GM23338 (cell line): ENCODE data around the gene CDH15. TPM values are rescaled to one million over a fixed set of nuclear protein-coding genes. Genes with fewer than 3 reads are reported as not detected.
"Not testable (repeated sequence)": the region's sequence is repeated elsewhere in the genome, so short reads cannot be mapped to it uniquely, and the experiment has no call there.

Source experiments
- ATAC-seq: fragments of 200-7000 bp; cut with Tn5 transposase; 3 replicates; pipeline ENCODE4 v1.9.1; 2020
- DNase-seq: peaks from one replicate; pipeline ENCODE4 v3.0.0-alpha.2; 2015; ENCODE audit warnings: low spot score
- H2AFZ ChIP-seq: fragments of 200-600 bp; sonication (generic); 2 replicates; pipeline ENCODE4 v1.8.0; 2016; ENCODE audit warnings: antibody characterized with exemption, mild to moderate bottlenecking, moderate library complexity
- H3F3A ChIP-seq: fragments of 200-600 bp; sonication (generic); replicated peaks from 2 replicates; pipeline ENCODE4 v1.8.0; 2017; ENCODE audit warnings: antibody characterized with exemption, mixed run types, low read depth
- H3K27ac ChIP-seq: fragments of 200-600 bp; sonication (generic); 2 replicates; pipeline ENCODE4 v1.6.1; 2016; ENCODE audit warnings: low read depth
- H3K27me3 ChIP-seq: fragments of 200-600 bp; sonication (generic); 2 replicates; pipeline ENCODE4 v1.8.0; 2016; ENCODE audit warnings: mild to moderate bottlenecking, mixed run types, moderate library complexity; ENCODE audit not compliant: insufficient read depth
- H3K36me3 ChIP-seq: fragments of 200-600 bp; sonication (generic); 2 replicates; pipeline ENCODE4 v1.8.0; 2016; ENCODE audit warnings: mild to moderate bottlenecking; ENCODE audit not compliant: insufficient read depth
- H3K4me1 ChIP-seq: fragments of 200-600 bp; sonication (generic); 2 replicates; pipeline ENCODE4 v1.8.0; 2016; ENCODE audit warnings: mild to moderate bottlenecking, moderate library complexity; ENCODE audit not compliant: insufficient read depth
- H3K4me2 ChIP-seq: fragments of 200-600 bp; sonication (generic); 2 replicates; pipeline ENCODE4 v1.7.1; 2017; ENCODE audit warnings: mixed run types
- H3K4me3 ChIP-seq: fragments of 200-600 bp; sonication (generic); 2 replicates; pipeline ENCODE4 v1.6.1; 2016; ENCODE audit warnings: mixed run types
- H3K79me2 ChIP-seq: fragments of 200-600 bp; sonication (generic); replicated peaks from 2 replicates; pipeline ENCODE4 v1.8.0; 2017; ENCODE audit warnings: mild to moderate bottlenecking; ENCODE audit not compliant: insufficient read depth
- H3K9me2 ChIP-seq: fragments of 200-600 bp; sonication (generic); 2 replicates; pipeline ENCODE4 v1.8.0; 2017; ENCODE audit not compliant: insufficient read depth
- H4K20me1 ChIP-seq: fragments of 200-600 bp; sonication (generic); replicated peaks from 2 replicates; pipeline ENCODE4 v1.8.0; 2017; ENCODE audit warnings: mild to moderate bottlenecking; ENCODE audit not compliant: insufficient read depth
- H3K27ac Mint-ChIP-seq: 2 replicates; pipeline ENCODE4 v1.8.0; 2020; ENCODE audit warnings: inconsistent platforms, mild to moderate bottlenecking, moderate library complexity, mixed read lengths
- H3K27me3 Mint-ChIP-seq: 3 replicates; pipeline ENCODE4 v1.8.0; 2022; ENCODE audit warnings: low read depth, mild to moderate bottlenecking, moderate library complexity, mixed read lengths, inconsistent platforms; ENCODE audit not compliant: insufficient read depth, poor library complexity
- H3K36me3 Mint-ChIP-seq: 3 replicates; pipeline ENCODE4 v1.8.0; 2021; ENCODE audit warnings: low read depth, mild to moderate bottlenecking, inconsistent platforms, moderate library complexity, mixed read lengths
- H3K4me1 Mint-ChIP-seq: 3 replicates; pipeline ENCODE4 v1.8.0; 2020; ENCODE audit warnings: mild to moderate bottlenecking, inconsistent platforms, mixed read lengths
- H3K4me3 Mint-ChIP-seq: 3 replicates; pipeline ENCODE4 v1.8.0; 2021; ENCODE audit warnings: moderate library complexity, mild to moderate bottlenecking, inconsistent platforms, mixed read lengths
- H3K9me3 Mint-ChIP-seq: 3 replicates; pipeline ENCODE4 v1.8.0; 2020; ENCODE audit warnings: moderate library complexity, mild to moderate bottlenecking, inconsistent platforms, mixed read lengths
- JUNB ChIP-seq: IDR thresholded peaks from one replicate; pipeline ENCODE4 v1.6.1; 2016; ENCODE audit warnings: antibody characterized with exemption; ENCODE audit not compliant: unreplicated experiment
- STAT1 ChIP-seq: IDR thresholded peaks from one replicate; pipeline ENCODE4 v1.6.1; 2016; ENCODE audit warnings: antibody characterized with exemption; ENCODE audit not compliant: unreplicated experiment
- ZNF114 ChIP-seq: fragments of 250-450 bp; sonication (Bioruptor Pico); IDR thresholded peaks from 2 replicates; pipeline ENCODE4 v1.5.0; 2020; ENCODE audit warnings: mild to moderate bottlenecking, moderate library complexity
- polyA plus RNA-seq: library from polyadenylated mRNA; unstranded; fragments of >200 nt; fragmentation: Nextera tagmentation; extraction: Ambion mirVana; gene quantifications from 2 replicates; pipeline ENCODE4 v1.2.1, GENCODE V29; 2016
- total RNA-seq: library from RNA; depleted of rRNA; stranded (reverse); fragments of >200 nt; shearing (Covaris generic); gene quantifications from 2 replicates; pipeline ENCODE4 v1.2.3, GENCODE V29; 2014
- TF ChIP-seq, protein P1 (sequence below): fragments of 250-450 bp; sonication (Bioruptor Pico); IDR thresholded peaks from 2 replicates; pipeline ENCODE4 v1.5.0; 2020; ENCODE audit warnings: mild to moderate bottlenecking, moderate library complexity

The CDH15 gene
- total and polyA plus RNA-seq, 2 experiments from 2014 or later: 0.61 to 1.0 TPM

DNA sequence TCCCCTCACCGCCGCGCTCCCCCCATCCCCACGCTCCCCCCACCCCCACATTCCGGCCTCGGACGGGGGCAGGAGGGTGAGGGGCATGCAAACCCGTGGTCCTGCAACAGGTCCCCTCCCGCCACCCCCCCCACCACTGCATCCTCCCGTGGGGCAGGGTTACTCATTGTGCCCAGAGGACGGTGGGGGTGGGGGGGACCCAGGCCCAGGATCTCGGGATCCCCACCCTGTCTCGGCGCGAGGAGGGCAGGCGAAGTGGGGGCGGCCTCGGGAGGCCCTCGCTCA, 20.3 kb downstream of the CDH15 start:
- Mint-ChIP-seq H3K27ac (no peak overlapping the region), H3K27me3 (peaks cover 19% of the 10 kb centered on the region), H3K4me1 (no peaks in the 10 kb centered on the region), H3K9me3 (peaks cover 8% of the 10 kb centered on the region; the same call in 2 of the 3 replicates), H3K36me3 (no peaks in the 10 kb centered on the region), H3K4me3 (no peak overlapping the region)
- Histone ChIP-seq H3K27ac (no peak overlapping the region), H3K4me3 (peak overlapping the region; percentile 64), H3K79me2 (no peaks in the 10 kb centered on the region), H3K4me2 (peak overlapping the region; percentile 79), H3F3A (no peaks in the 10 kb centered on the region), H3K9me2 (no peaks in the 10 kb centered on the region), H3K27me3 (no peaks in the 10 kb centered on the region), H2AFZ (0 out of 2 replicates have a peak overlapping the region, but pooled peaks have one; percentile 66), H3K4me1 (no peaks in the 10 kb centered on the region), H4K20me1 (no peaks in the 10 kb centered on the region), H3K36me3 (no peaks in the 10 kb centered on the region)
- ATAC-seq: no peak; the same call in 2 of the 3 replicates
- no peak for DNase-seq
- TF ChIP-seq, protein P1, sequence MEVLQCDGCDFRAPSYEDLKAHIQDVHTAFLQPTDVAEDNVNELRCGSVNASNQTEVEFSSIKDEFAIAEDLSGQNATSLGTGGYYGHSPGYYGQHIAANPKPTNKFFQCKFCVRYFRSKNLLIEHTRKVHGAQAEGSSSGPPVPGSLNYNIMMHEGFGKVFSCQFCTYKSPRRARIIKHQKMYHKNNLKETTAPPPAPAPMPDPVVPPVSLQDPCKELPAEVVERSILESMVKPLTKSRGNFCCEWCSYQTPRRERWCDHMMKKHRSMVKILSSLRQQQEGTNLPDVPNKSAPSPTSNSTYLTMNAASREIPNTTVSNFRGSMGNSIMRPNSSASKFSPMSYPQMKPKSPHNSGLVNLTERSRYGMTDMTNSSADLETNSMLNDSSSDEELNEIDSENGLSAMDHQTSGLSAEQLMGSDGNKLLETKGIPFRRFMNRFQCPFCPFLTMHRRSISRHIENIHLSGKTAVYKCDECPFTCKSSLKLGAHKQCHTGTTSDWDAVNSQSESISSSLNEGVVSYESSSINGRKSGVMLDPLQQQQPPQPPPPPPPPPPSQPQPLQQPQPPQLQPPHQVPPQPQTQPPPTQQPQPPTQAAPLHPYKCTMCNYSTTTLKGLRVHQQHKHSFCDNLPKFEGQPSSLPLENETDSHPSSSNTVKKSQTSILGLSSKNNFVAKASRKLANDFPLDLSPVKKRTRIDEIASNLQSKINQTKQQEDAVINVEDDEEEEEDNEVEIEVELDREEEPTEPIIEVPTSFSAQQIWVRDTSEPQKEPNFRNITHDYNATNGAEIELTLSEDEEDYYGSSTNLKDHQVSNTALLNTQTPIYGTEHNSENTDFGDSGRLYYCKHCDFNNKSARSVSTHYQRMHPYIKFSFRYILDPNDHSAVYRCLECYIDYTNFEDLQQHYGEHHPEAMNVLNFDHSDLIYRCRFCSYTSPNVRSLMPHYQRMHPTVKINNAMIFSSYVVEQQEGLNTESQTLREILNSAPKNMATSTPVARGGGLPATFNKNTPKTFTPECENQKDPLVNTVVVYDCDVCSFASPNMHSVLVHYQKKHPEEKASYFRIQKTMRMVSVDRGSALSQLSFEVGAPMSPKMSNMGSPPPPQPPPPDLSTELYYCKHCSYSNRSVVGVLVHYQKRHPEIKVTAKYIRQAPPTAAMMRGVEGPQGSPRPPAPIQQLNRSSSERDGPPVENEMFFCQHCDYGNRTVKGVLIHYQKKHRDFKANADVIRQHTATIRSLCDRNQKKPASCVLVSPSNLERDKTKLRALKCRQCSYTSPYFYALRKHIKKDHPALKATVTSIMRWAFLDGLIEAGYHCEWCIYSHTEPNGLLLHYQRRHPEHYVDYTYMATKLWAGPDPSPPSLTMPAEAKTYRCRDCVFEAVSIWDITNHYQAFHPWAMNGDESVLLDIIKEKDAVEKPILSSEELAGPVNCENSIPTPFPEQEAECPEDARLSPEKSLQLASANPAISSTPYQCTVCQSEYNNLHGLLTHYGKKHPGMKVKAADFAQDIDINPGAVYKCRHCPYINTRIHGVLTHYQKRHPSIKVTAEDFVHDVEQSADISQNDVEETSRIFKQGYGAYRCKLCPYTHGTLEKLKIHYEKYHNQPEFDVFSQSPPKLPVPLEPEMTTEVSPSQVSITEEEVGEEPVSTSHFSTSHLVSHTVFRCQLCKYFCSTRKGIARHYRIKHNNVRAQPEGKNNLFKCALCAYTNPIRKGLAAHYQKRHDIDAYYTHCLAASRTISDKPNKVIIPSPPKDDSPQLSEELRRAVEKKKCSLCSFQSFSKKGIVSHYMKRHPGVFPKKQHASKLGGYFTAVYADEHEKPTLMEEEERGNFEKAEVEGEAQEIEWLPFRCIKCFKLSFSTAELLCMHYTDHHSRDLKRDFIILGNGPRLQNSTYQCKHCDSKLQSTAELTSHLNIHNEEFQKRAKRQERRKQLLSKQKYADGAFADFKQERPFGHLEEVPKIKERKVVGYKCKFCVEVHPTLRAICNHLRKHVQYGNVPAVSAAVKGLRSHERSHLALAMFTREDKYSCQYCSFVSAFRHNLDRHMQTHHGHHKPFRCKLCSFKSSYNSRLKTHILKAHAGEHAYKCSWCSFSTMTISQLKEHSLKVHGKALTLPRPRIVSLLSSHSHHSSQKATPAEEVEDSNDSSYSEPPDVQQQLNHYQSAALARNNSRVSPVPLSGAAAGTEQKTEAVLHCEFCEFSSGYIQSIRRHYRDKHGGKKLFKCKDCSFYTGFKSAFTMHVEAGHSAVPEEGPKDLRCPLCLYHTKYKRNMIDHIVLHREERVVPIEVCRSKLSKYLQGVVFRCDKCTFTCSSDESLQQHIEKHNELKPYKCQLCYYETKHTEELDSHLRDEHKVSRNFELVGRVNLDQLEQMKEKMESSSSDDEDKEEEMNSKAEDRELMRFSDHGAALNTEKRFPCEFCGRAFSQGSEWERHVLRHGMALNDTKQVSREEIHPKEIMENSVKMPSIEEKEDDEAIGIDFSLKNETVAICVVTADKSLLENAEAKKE (CRISPR knock-in tag): no peak
- no peak for TF ChIP-seq ZNF114 (CRISPR knock-in tag)
- no peak for TF ChIP-seq STAT1
- no peak for TF ChIP-seq JUNB

DNA sequence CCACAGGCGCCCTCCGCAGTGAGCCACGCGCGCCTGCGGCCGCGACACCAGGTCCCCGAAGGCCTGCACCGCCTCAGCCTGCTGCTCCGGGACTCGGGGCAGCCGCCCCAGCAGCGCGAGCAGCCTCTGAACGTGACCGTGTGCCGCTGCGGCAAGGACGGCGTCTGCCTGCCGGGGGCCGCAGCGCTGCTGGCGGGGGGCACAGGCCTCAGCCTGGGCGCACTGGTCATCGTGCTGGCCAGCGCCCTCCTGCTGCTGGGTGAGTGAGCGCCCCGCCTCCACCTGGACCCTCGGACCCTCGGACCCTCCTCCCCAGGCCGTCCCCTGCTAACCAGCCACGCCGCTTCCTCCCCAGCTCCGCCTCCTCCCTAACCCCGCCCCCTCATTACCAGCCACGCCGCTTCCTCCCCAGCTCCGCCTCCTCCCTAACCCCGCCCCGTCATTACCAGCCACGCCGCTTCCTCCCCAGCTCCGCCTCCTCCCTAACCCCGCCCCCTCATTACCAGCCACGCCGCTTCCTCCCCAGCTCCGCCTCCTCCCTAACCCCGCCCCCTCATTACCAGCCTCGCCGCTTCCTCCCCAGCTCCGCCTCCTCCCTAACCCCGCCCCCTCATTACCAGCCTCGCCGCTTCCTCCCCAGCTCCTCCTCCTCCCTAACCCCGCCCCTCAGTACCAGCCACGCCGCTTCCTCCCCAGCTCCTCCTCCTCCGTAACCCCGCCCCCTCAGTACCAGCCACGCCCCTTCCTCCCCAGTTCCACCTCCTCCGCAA, 20.8 kb downstream of the CDH15 start:
- H3K4me3 Mint-ChIP-seq, H3K36me3 Mint-ChIP-seq, H3K9me3 Mint-ChIP-seq, H3K79me2 ChIP-seq, H4K20me1 ChIP-seq, H3F3A ChIP-seq, H3K4me1 Mint-ChIP-seq, H3K27ac ChIP-seq, H3K27ac Mint-ChIP-seq, H3K36me3 ChIP-seq, H3K4me1 ChIP-seq, H3K27me3 ChIP-seq, H3K9me2 ChIP-seq: not testable (repeated sequence)
- peak overlapping the region; percentile 64 for H3K4me3 ChIP-seq
- peaks cover 17% of the 10 kb centered on the region for H3K27me3 Mint-ChIP-seq
- ATAC-seq (peak; percentile 55), DNase-seq (peak; percentile 89)
- 0 out of 2 replicates have a peak overlapping the region, but pooled peaks have one; percentile 66 for H2AFZ ChIP-seq
- H3K4me2 ChIP-seq: peak overlapping the region; percentile 79
